HepG2 (cell line): ENCODE results near the gene MEA1. TPM values are rescaled to one million over a fixed set of nuclear protein-coding genes. Genes with fewer than 3 reads are reported as not detected.

ENCODE experiments used
- CAMTA2 ChIP-seq: sonication (generic); formaldehyde crosslinking; IDR thresholded peaks from 2 replicates; pipeline ENCODE4 v1.4.0; 2020; ENCODE audit warnings: mild to moderate bottlenecking, missing genetic modification reagents, borderline replicate concordance
- FOXC1 ChIP-seq: sonication (generic); formaldehyde crosslinking; IDR thresholded peaks from 2 replicates; pipeline ENCODE4 v1.8.0; 2022; ENCODE audit warnings: mild to moderate bottlenecking, missing genetic modification reagents, borderline replicate concordance
- GMEB2 ChIP-seq: IDR thresholded peaks from 2 replicates; pipeline ENCODE4 v1.6.1; 2016; ENCODE audit warnings: missing biosample characterization, missing genetic modification reagents, low read depth
- HDAC2 ChIP-seq: sonication (generic); formaldehyde crosslinking; IDR thresholded peaks from 2 replicates; pipeline ENCODE4 v1.4.0; 2020; ENCODE audit warnings: missing genetic modification reagents
- HOMEZ ChIP-seq: IDR thresholded peaks from 2 replicates; pipeline ENCODE4 v1.6.1; 2016; ENCODE audit warnings: low read depth
- MAFK ChIP-seq, 2 experiments: IDR thresholded peaks in 1 of 2; conservative IDR thresholded peaks in 1 of 2; 2 replicates each; pipeline ENCODE4 v1.6.1; 2011; ENCODE audit warnings: improper control_type of control experiment in 2 of 2, low read length in 2 of 2
- MBNL3 ChIP-seq: fragments of 250-450 bp; sonication (Bioruptor Pico); conservative IDR thresholded peaks from 2 replicates; pipeline ENCODE4 v1.8.0; 2022; ENCODE audit warnings: mild to moderate bottlenecking, inconsistent platforms
- MTA1 ChIP-seq: sonication (generic); formaldehyde crosslinking; IDR thresholded peaks from 2 replicates; pipeline ENCODE4 v1.4.0; 2020; ENCODE audit warnings: missing genetic modification reagents, mild to moderate bottlenecking, borderline replicate concordance
- MXD1 ChIP-seq: sonication (generic); formaldehyde crosslinking; IDR thresholded peaks from 2 replicates; pipeline ENCODE4 v1.4.0; 2020; ENCODE audit warnings: mild to moderate bottlenecking, missing genetic modification reagents
- NBN ChIP-seq: fragments of 450-650 bp; conservative IDR thresholded peaks from 2 replicates; pipeline ENCODE4 v1.6.1; 2017
- NCOA1 ChIP-seq: sonication (generic); formaldehyde crosslinking; IDR thresholded peaks from 2 replicates; pipeline ENCODE4 v1.9.0; 2021; ENCODE audit warnings: missing genetic modification reagents
- PBX2 ChIP-seq: IDR thresholded peaks from 2 replicates; pipeline ENCODE4 v1.6.1; 2016; ENCODE audit warnings: control low read depth
- PHF21A ChIP-seq: sonication (generic); formaldehyde crosslinking; IDR thresholded peaks from 2 replicates; pipeline ENCODE4 v1.5.0; 2020; ENCODE audit warnings: mild to moderate bottlenecking, missing genetic modification reagents
- PPARG ChIP-seq: conservative IDR thresholded peaks from 2 replicates; pipeline ENCODE4 v1.6.1; 2016; ENCODE audit warnings: missing biosample characterization, missing genetic modification reagents
- RELA ChIP-seq: sonication (generic); formaldehyde crosslinking; IDR thresholded peaks from 2 replicates; pipeline ENCODE4 v1.4.0; 2020; ENCODE audit warnings: missing genetic modification reagents
- RNF219 ChIP-seq: sonication (generic); formaldehyde crosslinking; IDR thresholded peaks from 2 replicates; pipeline ENCODE4 v1.5.0; 2020; ENCODE audit warnings: mild to moderate bottlenecking, missing genetic modification reagents
- YEATS2 ChIP-seq: sonication (generic); formaldehyde crosslinking; IDR thresholded peaks from 2 replicates; pipeline ENCODE4 v1.4.0; 2020; ENCODE audit warnings: missing genetic modification reagents, borderline replicate concordance
- ZFP1 ChIP-seq: IDR thresholded peaks from 2 replicates; pipeline ENCODE4 v1.6.1; 2016
- ZNF724P ChIP-seq: sonication (generic); formaldehyde crosslinking; IDR thresholded peaks from 2 replicates; pipeline ENCODE4 v1.8.0; 2022; ENCODE audit warnings: missing genetic modification reagents, borderline replicate concordance
- ZNF777 ChIP-seq: sonication (generic); formaldehyde crosslinking; IDR thresholded peaks from 2 replicates; pipeline ENCODE4 v1.4.0; 2020; ENCODE audit warnings: missing genetic modification reagents
- ZNF788 ChIP-seq: sonication (generic); formaldehyde crosslinking; IDR thresholded peaks from 2 replicates; pipeline ENCODE4 v1.5.0; 2020; ENCODE audit warnings: mild to moderate bottlenecking, missing genetic modification reagents, borderline replicate concordance
- ZNF83 ChIP-seq: sonication (generic); formaldehyde crosslinking; IDR thresholded peaks from 2 replicates; pipeline ENCODE4 v1.4.0; 2020; ENCODE audit warnings: missing genetic modification reagents, mild to moderate bottlenecking, borderline replicate concordance
- polyA plus RNA-seq, 8 experiments: library from polyadenylated mRNA; depleted of rRNA in 3 of 8; stranded (reverse) in 7 of 8; unstranded in 1 of 8; fragments of >200 nt; fragmentation: Illumina TruSeq in 4 of 8; extraction: Trizol in 4 of 8; gene quantifications; 2 replicates each; pipeline versions ENCODE4 v1.2.1 to v1.2.3, GENCODE V29; 2011 to 2016; ENCODE audit warnings: low read depth in 4 of 8, missing spikeins in 1 of 8, mixed read lengths in 1 of 8; ENCODE audit not compliant: insufficient read depth in 1 of 8
- total RNA-seq, 5 experiments: library from RNA; depleted of rRNA; stranded (reverse); fragments of >200 nt; fragmentation: Illumina TruSeq; extraction: Trizol; gene quantifications; 2 replicates each; pipeline ENCODE4 v1.2.3, GENCODE V29; 2016; ENCODE audit warnings: low read depth in 1 of 5
- TF ChIP-seq, protein P1 (sequence below): sonication (generic); formaldehyde crosslinking; IDR thresholded peaks from 2 replicates; pipeline ENCODE4 v1.4.0; 2020; ENCODE audit warnings: missing genetic modification reagents; ENCODE audit errors: not compliant biosample characterization

MEA1 gene
- total and polyA plus RNA-seq, 2 of the 13 experiments (the other 11 are each of a cell fraction or from before 2014, with no cell fraction given), result 75.6 to 86.2 TPM

GRCh38 chr6:43013843-43014433 lies at the start of gene MEA1, which contains the start of gene KLHDC3 (continued):
- TF ChIP-seq RNF219 (CRISPR knock-in tag) (no peak), FOXC1 (CRISPR knock-in tag) (no peak; the same call in 1 of the 2 replicates), NCOA1 (CRISPR knock-in tag) (no peak), HDAC2 (peak; percentile 72; the same call in 1 of the 2 replicates), ZFP1 (no peak), MTA1 (no peak), ZNF83 (CRISPR knock-in tag) (peak; percentile 29; the same call in 1 of the 2 replicates), PHF21A (CRISPR knock-in tag) (peak; percentile 54; the same call in 1 of the 2 replicates), ZNF777 (peak; percentile 90), HOMEZ (CRISPR knock-in tag) (no peak), NBN (no peak), MAFK (conservative IDR thresholded peaks at IDR 0.05 in 1 of 2, IDR thresholded peaks at IDR 0.05 in 1 of 2; ENCODE audit: low read length in 2 of 2) (0 out of 4 replicates have a peak, but pooled peaks have one; percentile 17 to 29), CAMTA2 (CRISPR knock-in tag) (no peak), ZNF788 (CRISPR knock-in tag) (peak; percentile 73; the same call in 1 of the 2 replicates), MXD1 (CRISPR knock-in tag) (peak; percentile 50), PBX2 (CRISPR knock-in tag) (peak; percentile 95), YEATS2 (CRISPR knock-in tag) (peak; percentile 85), RELA (CRISPR knock-in tag) (no peak; the same call in 1 of the 2 replicates), MBNL3 (no peak), ZNF724P (peak; percentile 52; the same call in 1 of the 2 replicates), PPARG (CRISPR knock-in tag) (no peak; the same call in 1 of the 2 replicates), GMEB2 (CRISPR knock-in tag) (peak; percentile 86)
- TF ChIP-seq, protein P1, sequence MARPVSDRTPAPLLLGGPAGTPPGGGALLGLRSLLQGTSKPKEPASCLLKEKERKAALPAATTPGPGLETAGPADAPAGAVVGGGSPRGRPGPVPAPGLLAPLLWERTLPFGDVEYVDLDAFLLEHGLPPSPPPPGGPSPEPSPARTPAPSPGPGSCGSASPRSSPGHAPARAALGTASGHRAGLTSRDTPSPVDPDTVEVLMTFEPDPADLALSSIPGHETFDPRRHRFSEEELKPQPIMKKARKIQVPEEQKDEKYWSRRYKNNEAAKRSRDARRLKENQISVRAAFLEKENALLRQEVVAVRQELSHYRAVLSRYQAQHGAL, result no peak
